Heart right ventricle (tissue), 16 donors: Measurements from ENCODE around the gene GIPC2. TPM values are rescaled to one million over a fixed set of nuclear protein-coding genes. Genes with fewer than 3 reads are reported as not detected.

Experiments
- ATAC-seq, 8 donors: fragments of 200-7000 bp; cut with Tn5 transposase; one replicate each; pipeline ENCODE4 v1.9.1; 2020; ENCODE audit warnings: mild to moderate bottlenecking in 8 of 8, moderate library complexity in 8 of 8, moderate number of reproducible peaks in 1 of 8
- DNase-seq, 2 donors: peaks; one replicate each; pipeline ENCODE4 v3.0.0-alpha.2; 2020
- H3K27ac ChIP-seq, 10 donors: fragments of 200-600 bp; sonication (generic) in 2 of 10; one replicate each; pipeline versions ENCODE4 v1.5.0 to v1.8.0; 2020 to 2022; ENCODE audit warnings: mild to moderate bottlenecking in 3 of 10
- H3K27me3 ChIP-seq, 7 donors: fragments of 200-600 bp; one replicate each; pipeline ENCODE4 v1.8.0; 2021 to 2022; ENCODE audit warnings: mild to moderate bottlenecking in 2 of 7
- H3K36me3 ChIP-seq, 9 donors: fragments of 200-600 bp; sonication (generic) in 1 of 9; one replicate each; pipeline versions ENCODE4 v1.5.0 to v1.8.0; 2020 to 2022; ENCODE audit warnings: mild to moderate bottlenecking in 2 of 9
- H3K4me1 ChIP-seq, 9 donors: fragments of 200-600 bp; sonication (generic) in 1 of 9; one replicate each; pipeline versions ENCODE4 v1.5.0 to v1.8.0; 2020 to 2022; ENCODE audit warnings: mild to moderate bottlenecking in 4 of 9
- H3K4me3 ChIP-seq, 10 donors: fragments of 200-600 bp; sonication (generic) in 2 of 10; one replicate each; pipeline versions ENCODE4 v1.5.0 to v1.8.0; 2020 to 2022; ENCODE audit warnings: mild to moderate bottlenecking in 7 of 10, moderate library complexity in 2 of 10
- H3K9me3 ChIP-seq, 11 donors: fragments of 200-600 bp in 10 of 11; sonication (generic) in 2 of 11; one replicate each; pipeline versions ENCODE4 v1.5.0 to v1.8.0; 2013 to 2022; ENCODE audit warnings: mild to moderate bottlenecking in 2 of 11, control low read depth in 1 of 11, moderate library complexity in 1 of 11
- CTCF ChIP-seq, 9 donors: fragments of 200-600 bp; sonication (generic) in 2 of 9; IDR thresholded peaks; one replicate each; pipeline versions ENCODE4 v1.5.0 to v1.8.0; 2021 to 2022; ENCODE audit warnings: antibody characterized with exemption in 9 of 9, mild to moderate bottlenecking in 5 of 9, moderate library complexity in 1 of 9
- WGBS, 2 donors: extraction: QIAGEN DNeasy Blood & Tissue Kit; methylation state at CpG; one replicate each; pipeline ENCODE4 v1.1.7; 2013; ENCODE audit warnings: inconsistent platforms in 1 of 2; 5-methylcytosine and 5-hydroxymethylcytosine counted together
- intact Hi-C, 10 donors: fragments of 100-400 bp; cut with DNase I; formaldehyde crosslinking; loops; one replicate each; pipeline versions ENCODE4 v1.11.1 to v1.14.2; 2022
- polyA plus RNA-seq, 2 donors: library from polyadenylated mRNA; stranded (reverse); fragments of 200-250 nt; gene quantifications; one replicate each; pipeline ENCODE4 v1.2.3, GENCODE V29; 2013
- total RNA-seq, 10 donors: library from RNA; stranded (reverse); fragmentation: NEBNext Ultra II Directional in 3 of 10; extraction: Animal tissue kit (Norgen Biotek cat#: 25700) in 3 of 10; gene quantifications; one replicate each; pipeline versions ENCODE4 v1.2.1 to v1.2.4, GENCODE V29; 2021 to 2023
- donor health status: Arrhythmogenic right ventricular cardiomyopathy.
- donor health status: ischemic (EF 13 %, LVEDD 7.1; RV severe dilation, severe dysfunction).
- donor health status: healthy with polysubstance abuse.
- donor health status: DM: no; HTN: yes; CAD: no.
- donor health status: DM: no; HTN: no; CAD: no.
- donor health status: ischemic (EF 25% LVEDD 6.9; RV normal size, moderate dysfunction).
- donor health status: ischemic (EF 25% LVEDD 5.7; RV mildly dilated, moderate dysfunction).
- donor health status: healthy.
- donor health status: DM: yes; HTN: yes; CAD: no.
- donor health status: Ischemic cardiomyopathy.
- donor health status: ischemic (EF 35%, LVEDD 5.7; RV mildly dilated, moderate dysfunction).
- donor health status: nonischemic (EF 11% LVEDD 7.7; RV severe dilation, severe dysfunction).
- donor health status: DM: yes; HTN: yes; CAD: no.
- donor health status: PGD.
- donor health status: ischemic (EF 29% LVEDD 5.4; RV normal size, mild dysfunction).
- donor health status: nonischemic (EF 23%, LVEDD 6.1; RV moderate dilation, normal function).

Gene GIPC2
- total and polyA plus RNA-seq, 12 donors, result 1.3 to 7.4 (median 3.2) TPM

GRCh38 chr1:78142736-78143135 lies 97.0 kb downstream of the GIPC2 start:
- TF ChIP-seq CTCF (IDR thresholded peaks at IDR 0.05), result no peak
- H3K4me1 ChIP-seq, result peaks cover 0 to 9% (median 0%) of the 10 kb centered on the region in 9 donors
- DNase-seq, result no peak
- no peaks in the 10 kb centered on the region for H3K9me3 ChIP-seq
- H3K4me3 ChIP-seq, result no peak overlapping the region
- H3K27ac ChIP-seq, result peak overlapping the region in 1 of 10 donors; percentile 27
- ATAC-seq, result no peak
- 70 to 83% methylated on average over 4 of the region's 4 CpGs for WGBS, 2 donors
- intact Hi-C loops, result loop anchor here in 6 of 10 donors (5.0 to 10.0 kb wide), 5 partner anchors 465 to 540 kb away; no protein-coding TSS in a partner anchor
- no peaks in the 10 kb centered on the region for H3K27me3 ChIP-seq
- H3K36me3 ChIP-seq, result no peaks in the 10 kb centered on the region

- ATAC-seq, result no peak
- 72 to 74% methylated on average over 4 of the region's 4 CpGs for WGBS, 2 donors
- no peaks in the 10 kb centered on the region for H3K36me3 ChIP-seq
- H3K4me3 ChIP-seq, result no peak overlapping the region
- DNase-seq, result no peak
- H3K9me3 ChIP-seq, result no peaks in the 10 kb centered on the region
- peak overlapping the region in 1 of 10 donors; percentile 27 for H3K27ac ChIP-seq
- no peaks in the 10 kb centered on the region for H3K27me3 ChIP-seq
- TF ChIP-seq CTCF (IDR thresholded peaks at IDR 0.05), result no peak
- peaks cover 0 to 9% (median 0%) of the 10 kb centered on the region in 9 donors for H3K4me1 ChIP-seq
- intact Hi-C loops, result loop anchor here in 6 of 10 donors (5.0 to 10.0 kb wide), 5 partner anchors 464 to 539 kb away; no protein-coding TSS in a partner anchor
These were observed 97.4 kb downstream of the GIPC2 start for GRCh38 chr1:78143152-78143551.

GRCh38 chr1:78143673-78144072 lies 97.9 kb downstream of the GIPC2 start:
- 90 to 99% methylated on average over 2 of the region's 2 CpGs for WGBS, 2 donors
- ATAC-seq (no peak), DNase-seq (no peak)
- H3K27me3 ChIP-seq, result no peaks in the 10 kb centered on the region
- no peaks in the 10 kb centered on the region for H3K36me3 ChIP-seq
- intact Hi-C loops, result loop anchor here in 7 of 10 donors (2.0 to 10.0 kb wide), 6 partner anchors 464 to 539 kb away; no protein-coding TSS in a partner anchor
- H3K4me1 ChIP-seq, result peaks cover 0 to 9% (median 0%) of the 10 kb centered on the region in 9 donors
- no peak overlapping the region for H3K27ac ChIP-seq
- H3K4me3 ChIP-seq, result no peak overlapping the region
- no peaks in the 10 kb centered on the region for H3K9me3 ChIP-seq
- no peak for TF ChIP-seq CTCF (IDR thresholded peaks at IDR 0.05)

- no peak overlapping the region for H3K4me3 ChIP-seq
- intact Hi-C loops, result loop anchor here in 9 of 10 donors (2.0 to 10.0 kb wide), 6 partner anchors 462 to 537 kb away; no protein-coding TSS in a partner anchor
- ATAC-seq, result peak in 4 of 8 donors; percentile 53 to 82 (median 66)
- peak; percentile 14 to 42 for DNase-seq
- WGBS, 2 donors, result 12% methylated on average over 2 of the region's 2 CpGs
- TF ChIP-seq CTCF (IDR thresholded peaks at IDR 0.05), result peak; percentile 53 to 87 (median 82)
- H3K27ac ChIP-seq, result no peak overlapping the region
- H3K36me3 ChIP-seq, result no peaks in the 10 kb centered on the region
- no peaks in the 10 kb centered on the region for H3K9me3 ChIP-seq
- peaks cover 0 to 9% (median 0%) of the 10 kb centered on the region in 9 donors for H3K4me1 ChIP-seq
- H3K27me3 ChIP-seq, result no peaks in the 10 kb centered on the region
These were observed 99.4 kb downstream of the GIPC2 start for GRCh38 chr1:78145105-78145580.
